HUES48 (cell line): ENCODE measurements around the gene EPM2A.

ENCODE experiments used
- H3K27ac ChIP-seq: one replicate; pipeline ENCODE4 v1.7.0; 2013; ENCODE audit warnings: low read depth, low read length, inconsistent platforms
- H3K27me3 ChIP-seq: 2 replicates; pipeline ENCODE4 v1.6.1; 2013; ENCODE audit warnings: mild to moderate bottlenecking, low read length; ENCODE audit not compliant: control insufficient read depth, insufficient read depth
- H3K36me3 ChIP-seq: 2 replicates; pipeline ENCODE4 v1.6.1; 2013; ENCODE audit warnings: low read length; ENCODE audit not compliant: control insufficient read depth, insufficient read depth
- H3K4me1 ChIP-seq: 2 replicates; pipeline ENCODE4 v1.6.1; 2013; ENCODE audit warnings: mild to moderate bottlenecking, low read length; ENCODE audit not compliant: control insufficient read depth, insufficient read depth
- H3K4me3 ChIP-seq: 2 replicates; pipeline ENCODE4 v1.5.1; 2013; ENCODE audit warnings: mild to moderate bottlenecking, low read depth, low read length
- H3K9ac ChIP-seq: 2 replicates; pipeline ENCODE4 v1.6.1; 2013; ENCODE audit warnings: mild to moderate bottlenecking, low read depth, low read length, moderate library complexity
- H3K9me3 ChIP-seq: 2 replicates; pipeline ENCODE4 v1.6.1; 2013; ENCODE audit warnings: low read length; ENCODE audit not compliant: control insufficient read depth, insufficient read depth

EPM2A gene

GRCh38 chr6:145735356-145736165 lies at the start of gene EPM2A:
Gene EPM2A, minus strand, starts transcription at chr6:145735520. Its CDS starts 22 bp downstream, at chr6:145735498.
- H3K36me3 ChIP-seq = no peaks in the 10 kb centered on the region

GRCh38 chr6:145784683-145785082 lies 49.4 kb upstream of the EPM2A start:
- Histone ChIP-seq H3K4me1 (no peaks in the 10 kb centered on the region), H3K9ac (no peak overlapping the region), H3K27ac (no peak overlapping the region), H3K9me3 (no peaks in the 10 kb centered on the region), H3K36me3 (no peaks in the 10 kb centered on the region), H3K27me3 (no peaks in the 10 kb centered on the region), H3K4me3 (no peak overlapping the region)

More at GRCh38 chr6:145735356-145736165, at the start of gene EPM2A:
- peak within 1 kb of the TSS; percentile 97 for H3K9ac ChIP-seq
- peak within 1 kb of the TSS; percentile 74 for H3K4me3 ChIP-seq
- H3K4me1 ChIP-seq = peaks cover 16% of the 10 kb centered on the region
- no peaks in the 10 kb centered on the region for H3K9me3 ChIP-seq
- H3K27me3 ChIP-seq = no peaks in the 10 kb centered on the region
- peak within 1 kb of the TSS; percentile 97 for H3K27ac ChIP-seq

- Histone ChIP-seq H3K4me3 (no peak overlapping the region), H3K36me3 (no peaks in the 10 kb centered on the region), H3K9ac (no peak overlapping the region), H3K9me3 (no peaks in the 10 kb centered on the region), H3K27me3 (no peaks in the 10 kb centered on the region), H3K4me1 (no peaks in the 10 kb centered on the region), H3K27ac (no peak overlapping the region)
Measured at GRCh38 chr6:145783796-145784195, 48.5 kb upstream of the EPM2A start.

- Histone ChIP-seq H3K4me3 (no peak overlapping the region), H3K27ac (no peak overlapping the region)
Measured at GRCh38 chr6:145772846-145773245, 37.5 kb upstream of the EPM2A start.

GRCh38 chr6:145765449-145765848 lies 30.1 kb upstream of the EPM2A start:
- Histone ChIP-seq H3K27me3 (no peaks in the 10 kb centered on the region), H3K9ac (no peak overlapping the region), H3K9me3 (peaks cover 2% of the 10 kb centered on the region; the same call in 1 of the 2 replicates), H3K27ac (no peak overlapping the region), H3K4me1 (no peaks in the 10 kb centered on the region), H3K4me3 (no peak overlapping the region), H3K36me3 (no peaks in the 10 kb centered on the region)

More at GRCh38 chr6:145772846-145773245, 37.5 kb upstream of the EPM2A start:
- H3K9ac ChIP-seq = no peak overlapping the region
- no peaks in the 10 kb centered on the region for H3K27me3 ChIP-seq
- H3K4me1 ChIP-seq = no peaks in the 10 kb centered on the region
- no peaks in the 10 kb centered on the region for H3K36me3 ChIP-seq
- no peaks in the 10 kb centered on the region; the same call in 1 of the 2 replicates for H3K9me3 ChIP-seq

- H3K27ac ChIP-seq = no peak overlapping the region
Measured at GRCh38 chr6:145763742-145764141, 28.4 kb upstream of the EPM2A start.

GRCh38 chr6:145761584-145761983 lies 26.3 kb upstream of the EPM2A start:
- Histone ChIP-seq H3K9ac (no peak overlapping the region), H3K4me1 (no peaks in the 10 kb centered on the region), H3K27ac (no peak overlapping the region), H3K27me3 (no peaks in the 10 kb centered on the region), H3K4me3 (no peak overlapping the region), H3K9me3 (peaks cover under 1% of the 10 kb centered on the region; the same call in 1 of the 2 replicates), H3K36me3 (no peaks in the 10 kb centered on the region)

More at GRCh38 chr6:145763742-145764141, 28.4 kb upstream of the EPM2A start:
- H3K4me1 ChIP-seq = no peaks in the 10 kb centered on the region
- no peak overlapping the region for H3K4me3 ChIP-seq
- H3K36me3 ChIP-seq = no peaks in the 10 kb centered on the region
- peaks cover 2% of the 10 kb centered on the region; the same call in 1 of the 2 replicates for H3K9me3 ChIP-seq
- H3K27me3 ChIP-seq = no peaks in the 10 kb centered on the region
- H3K9ac ChIP-seq = no peak overlapping the region

- no peaks in the 10 kb centered on the region for H3K36me3 ChIP-seq
- no peak overlapping the region for H3K9ac ChIP-seq
- no peak overlapping the region for H3K4me3 ChIP-seq
- no peaks in the 10 kb centered on the region for H3K27me3 ChIP-seq
- no peaks in the 10 kb centered on the region for H3K4me1 ChIP-seq
- no peak overlapping the region for H3K27ac ChIP-seq
- H3K9me3 ChIP-seq = no peaks in the 10 kb centered on the region
Measured at GRCh38 chr6:145758113-145758512, 22.8 kb upstream of the EPM2A start.

- H3K4me3 ChIP-seq = no peak overlapping the region
Measured at GRCh38 chr6:145756170-145756662, 20.9 kb upstream of the EPM2A start.

GRCh38 chr6:145755682-145756081 lies 20.4 kb upstream of the EPM2A start:
- H3K4me3 ChIP-seq = no peak overlapping the region
- no peak overlapping the region for H3K27ac ChIP-seq

More at GRCh38 chr6:145756170-145756662, 20.9 kb upstream of the EPM2A start:
- no peak overlapping the region for H3K27ac ChIP-seq
- no peaks in the 10 kb centered on the region for H3K9me3 ChIP-seq
- H3K9ac ChIP-seq = no peak overlapping the region
- H3K4me1 ChIP-seq = no peaks in the 10 kb centered on the region
- no peaks in the 10 kb centered on the region for H3K27me3 ChIP-seq
- no peaks in the 10 kb centered on the region for H3K36me3 ChIP-seq

GRCh38 chr6:145752638-145753037 lies 17.3 kb upstream of the EPM2A start:
- no peak overlapping the region for H3K27ac ChIP-seq
- no peaks in the 10 kb centered on the region for H3K4me1 ChIP-seq
- H3K9me3 ChIP-seq = no peaks in the 10 kb centered on the region
- no peaks in the 10 kb centered on the region for H3K36me3 ChIP-seq
- no peaks in the 10 kb centered on the region for H3K27me3 ChIP-seq
- H3K9ac ChIP-seq = no peak overlapping the region
- H3K4me3 ChIP-seq = no peak overlapping the region

More at GRCh38 chr6:145755682-145756081, 20.4 kb upstream of the EPM2A start:
- H3K9me3 ChIP-seq = no peaks in the 10 kb centered on the region
- H3K36me3 ChIP-seq = no peaks in the 10 kb centered on the region
- no peaks in the 10 kb centered on the region for H3K4me1 ChIP-seq
- H3K27me3 ChIP-seq = no peaks in the 10 kb centered on the region
- H3K9ac ChIP-seq = no peak overlapping the region
